ENCODE measurements around the gene TNIP2.

The TNIP2 gene, protein sequence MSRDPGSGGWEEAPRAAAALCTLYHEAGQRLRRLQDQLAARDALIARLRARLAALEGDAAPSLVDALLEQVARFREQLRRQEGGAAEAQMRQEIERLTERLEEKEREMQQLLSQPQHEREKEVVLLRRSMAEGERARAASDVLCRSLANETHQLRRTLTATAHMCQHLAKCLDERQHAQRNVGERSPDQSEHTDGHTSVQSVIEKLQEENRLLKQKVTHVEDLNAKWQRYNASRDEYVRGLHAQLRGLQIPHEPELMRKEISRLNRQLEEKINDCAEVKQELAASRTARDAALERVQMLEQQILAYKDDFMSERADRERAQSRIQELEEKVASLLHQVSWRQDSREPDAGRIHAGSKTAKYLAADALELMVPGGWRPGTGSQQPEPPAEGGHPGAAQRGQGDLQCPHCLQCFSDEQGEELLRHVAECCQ

DNA sequence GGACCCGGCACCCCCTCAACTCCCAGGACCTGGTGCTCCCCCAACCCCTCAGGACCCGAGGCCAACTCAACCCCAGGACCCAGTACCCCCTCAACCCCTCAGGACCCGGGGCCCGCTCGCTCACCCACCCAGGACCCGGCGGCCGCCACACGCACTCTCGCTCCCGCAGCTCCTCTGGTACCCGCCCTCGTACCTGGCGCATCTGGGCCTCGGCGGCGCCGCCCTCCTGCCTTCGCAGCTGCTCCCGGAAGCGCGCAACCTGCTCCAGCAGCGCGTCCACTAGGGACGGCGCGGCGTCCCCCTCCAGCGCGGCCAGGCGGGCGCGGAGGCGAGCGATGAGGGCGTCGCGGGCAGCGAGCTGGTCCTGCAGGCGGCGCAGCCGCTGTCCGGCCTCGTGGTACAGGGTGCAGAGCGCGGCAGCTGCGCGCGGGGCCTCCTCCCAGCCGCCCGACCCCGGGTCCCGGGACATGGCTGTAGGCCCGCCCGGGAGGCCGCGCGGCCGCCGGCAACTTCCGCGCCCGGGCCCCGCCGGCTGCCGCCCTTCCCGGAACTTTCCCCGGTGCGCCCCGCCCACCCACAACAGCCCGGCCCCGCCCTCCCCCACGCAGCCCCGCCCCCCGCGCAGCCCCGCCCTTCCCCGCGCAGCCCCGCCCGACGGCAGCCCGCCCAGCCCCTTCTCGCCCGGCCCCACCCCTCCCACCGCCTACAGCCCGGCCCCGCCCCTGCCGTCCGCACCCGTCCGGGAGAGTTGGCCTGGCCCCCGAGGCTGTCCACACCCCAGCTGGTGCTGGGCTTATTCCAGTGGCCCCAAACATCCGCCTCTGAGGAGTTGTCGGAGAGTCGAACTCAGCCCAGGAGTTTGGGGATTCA is at the start of gene TNIP2:
Gene TNIP2, minus strand, starts transcription at position 516 of the 870 bp plus-strand sequence. Its CDS starts 47 bp downstream, at position 469.
- peak; percentile 81 for DNase-seq (ENCODE audit: low spot score)

DNA sequence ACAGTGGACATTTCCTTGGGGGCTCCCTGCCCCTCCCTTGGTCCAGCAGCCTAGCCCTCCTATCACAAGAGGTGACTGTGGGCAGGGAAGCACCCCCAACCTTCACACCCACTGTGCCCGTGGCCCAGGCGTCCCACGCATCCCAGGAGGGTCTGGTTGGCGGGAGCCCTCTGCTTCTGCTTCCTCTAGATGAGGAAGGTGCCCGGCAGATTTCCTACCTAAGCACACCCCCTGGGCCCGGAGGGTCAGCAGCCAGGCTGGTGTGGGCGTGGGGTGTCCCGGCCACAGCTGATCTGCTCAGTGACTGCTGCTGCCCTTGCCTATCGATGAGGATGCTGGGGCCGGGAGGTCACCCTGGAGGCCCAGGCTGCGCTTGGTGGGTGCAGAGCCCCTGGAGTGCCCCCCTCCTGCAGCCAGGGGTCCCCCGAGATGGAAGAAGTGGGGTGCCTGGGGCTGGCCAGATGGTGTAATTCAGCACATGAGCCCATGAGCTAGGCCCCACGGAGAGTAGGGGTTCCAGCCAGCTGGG is 48.9 kb upstream of the TNIP2 start:
- DNase-seq (ENCODE audit: low spot score), result no peak

DNA sequence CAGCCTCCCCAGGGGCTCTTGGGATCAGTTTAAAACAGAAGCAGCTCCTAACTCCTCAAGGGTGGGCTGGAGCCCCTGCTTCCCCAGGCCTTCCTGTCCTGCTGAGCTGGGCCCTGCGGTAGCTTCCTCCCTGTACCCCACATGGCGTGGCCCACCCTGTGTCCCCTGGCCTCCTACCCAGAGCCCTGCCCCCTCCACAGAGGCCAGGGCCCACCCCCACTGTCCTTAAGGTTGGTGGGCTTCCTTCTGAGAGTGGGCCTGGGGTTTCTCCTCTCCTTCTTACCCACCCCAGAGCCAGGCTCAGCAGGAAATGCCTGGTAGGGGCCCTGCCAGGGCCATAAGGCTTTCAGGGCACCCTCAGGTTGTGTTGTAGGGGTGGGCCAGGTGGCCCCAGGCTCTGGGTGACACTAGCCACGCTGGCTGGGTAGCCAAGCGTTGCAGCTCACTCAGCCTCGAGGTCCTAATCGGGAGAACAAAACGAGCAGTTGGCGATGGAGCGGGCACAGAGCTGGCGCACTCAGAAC is 48.4 kb upstream of the TNIP2 start:
- DNase-seq (ENCODE audit: low spot score), result no peak

DNA sequence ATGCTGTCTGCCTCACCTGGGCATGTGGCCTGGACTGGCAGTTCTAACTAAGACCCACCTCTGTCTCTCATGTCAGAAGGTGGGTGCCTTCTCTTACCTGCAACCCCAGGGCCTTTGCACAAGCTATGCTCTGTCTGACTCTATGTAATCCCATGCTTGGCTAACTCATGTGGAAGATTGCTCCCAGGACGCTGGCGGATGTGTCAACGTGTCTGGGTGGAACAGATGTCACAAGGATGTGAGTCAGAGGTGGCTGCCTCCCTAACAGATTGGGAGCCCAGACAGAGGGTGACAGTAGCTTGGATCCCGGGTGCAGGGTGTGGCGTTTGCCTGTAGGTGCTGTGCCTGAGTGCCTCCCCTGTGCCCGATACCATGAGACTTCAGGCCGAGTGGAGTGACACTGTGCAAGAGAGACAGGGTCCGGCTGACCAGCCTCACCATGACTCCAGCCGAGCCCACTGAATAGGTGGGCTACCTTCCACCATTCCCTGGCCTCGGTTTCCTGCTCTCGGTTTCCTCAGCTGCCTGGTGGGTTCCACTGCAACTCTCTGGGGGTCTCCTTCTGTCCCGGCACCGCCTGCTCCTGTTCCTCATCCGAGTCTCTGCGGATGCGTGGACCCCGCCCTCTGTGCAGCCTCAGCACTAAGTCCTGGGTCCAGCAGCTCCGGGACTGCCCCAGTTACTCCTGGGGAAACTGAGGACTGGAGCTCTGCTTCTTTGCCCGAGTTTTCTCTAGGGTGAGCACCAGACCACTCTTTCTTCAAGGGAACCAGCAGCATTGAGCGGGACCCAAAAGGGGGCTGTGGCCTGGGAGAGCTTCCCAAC is 47.7 kb upstream of the TNIP2 start:
- no peak for DNase-seq (ENCODE audit: low spot score)

DNA sequence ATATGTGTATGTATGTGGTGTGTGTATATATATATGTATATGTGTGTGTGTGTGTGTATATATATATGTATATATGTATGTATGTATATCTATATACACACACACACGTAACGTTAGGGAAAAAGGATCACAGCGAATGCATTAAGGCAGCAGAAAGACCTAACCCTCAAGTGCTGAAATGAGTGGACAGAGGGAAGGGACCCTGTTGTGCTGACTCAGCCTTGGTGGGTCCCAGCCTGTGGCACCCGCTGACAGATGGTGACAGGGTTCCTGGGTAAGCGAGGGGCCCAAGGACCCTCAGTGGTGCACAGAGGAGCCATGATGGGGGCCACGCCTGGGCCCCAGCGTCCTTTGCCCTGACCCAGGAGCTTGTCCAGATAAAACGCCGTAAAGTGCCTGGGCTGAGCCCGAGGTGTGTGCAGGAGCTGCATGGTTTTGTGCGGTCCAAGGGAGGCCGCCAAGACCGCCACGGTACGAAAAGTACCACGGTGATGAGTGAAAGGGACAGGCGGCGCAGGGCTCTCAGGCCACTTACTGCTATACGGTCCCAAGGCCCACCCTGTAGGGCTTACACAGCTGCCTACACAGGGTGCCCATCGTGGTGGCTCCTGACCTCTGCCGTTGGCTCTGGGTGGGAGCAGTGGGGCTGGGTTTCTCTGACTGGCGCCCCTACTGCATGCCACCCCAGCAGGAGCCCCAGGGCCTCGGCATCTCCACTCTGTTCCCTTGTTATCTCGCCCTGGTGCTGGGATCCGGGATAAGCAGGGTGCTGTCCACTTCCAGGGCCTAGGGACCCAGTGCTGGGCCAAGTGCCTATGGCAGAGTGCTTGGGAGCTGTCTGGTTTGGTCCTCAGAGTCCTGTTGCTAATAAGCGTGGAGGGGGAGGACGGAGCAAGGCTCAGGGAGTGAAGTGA is 46.7 kb upstream of the TNIP2 start:
- no peak for DNase-seq (ENCODE audit: low spot score)

DNA sequence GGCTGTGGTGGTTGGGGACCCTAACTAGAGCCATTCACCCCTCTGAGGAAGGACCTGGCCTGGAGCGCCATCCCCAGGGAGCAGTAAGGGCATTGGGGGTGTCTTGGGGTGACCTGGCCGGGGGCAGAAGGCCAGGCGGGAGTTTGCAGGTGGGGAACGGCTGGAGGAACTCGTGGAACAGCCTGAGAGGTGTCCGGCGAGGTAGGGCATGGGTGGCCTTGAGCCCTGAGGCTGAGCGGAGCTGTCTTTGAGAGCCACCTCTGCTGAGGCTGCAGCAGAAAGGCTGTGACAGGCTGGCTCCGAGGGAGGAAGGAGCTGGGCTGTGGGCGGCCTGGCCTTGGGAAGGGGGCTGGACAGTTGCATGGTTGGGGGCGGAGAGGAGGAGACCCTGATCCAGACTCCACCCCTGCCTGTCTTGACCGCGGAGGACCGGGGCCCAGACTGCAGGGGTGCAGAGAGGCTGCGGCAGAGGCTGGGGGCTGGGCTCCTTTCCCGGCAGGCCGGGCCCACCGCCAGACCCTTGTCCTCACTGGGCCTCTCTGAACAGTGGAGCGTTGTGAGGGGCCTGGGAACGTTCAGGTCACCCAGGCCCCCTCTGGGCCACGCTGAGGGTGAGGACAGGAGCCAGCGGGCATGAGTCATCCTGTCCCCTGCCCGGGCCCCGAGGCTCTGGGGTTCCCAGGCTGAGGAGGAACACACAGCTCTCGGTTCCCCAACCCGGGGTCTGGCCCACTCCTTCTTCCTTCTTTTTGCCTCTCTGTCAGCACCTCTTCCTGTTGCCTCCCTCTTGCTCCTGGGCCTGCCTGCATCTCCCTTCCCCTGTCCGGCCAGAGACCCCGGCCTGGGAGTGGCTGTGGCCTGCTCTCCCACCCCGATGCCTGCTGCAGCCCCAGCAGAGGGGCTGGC is 44.8 kb upstream of the TNIP2 start:
- no peak for DNase-seq (ENCODE audit: low spot score)

DNA sequence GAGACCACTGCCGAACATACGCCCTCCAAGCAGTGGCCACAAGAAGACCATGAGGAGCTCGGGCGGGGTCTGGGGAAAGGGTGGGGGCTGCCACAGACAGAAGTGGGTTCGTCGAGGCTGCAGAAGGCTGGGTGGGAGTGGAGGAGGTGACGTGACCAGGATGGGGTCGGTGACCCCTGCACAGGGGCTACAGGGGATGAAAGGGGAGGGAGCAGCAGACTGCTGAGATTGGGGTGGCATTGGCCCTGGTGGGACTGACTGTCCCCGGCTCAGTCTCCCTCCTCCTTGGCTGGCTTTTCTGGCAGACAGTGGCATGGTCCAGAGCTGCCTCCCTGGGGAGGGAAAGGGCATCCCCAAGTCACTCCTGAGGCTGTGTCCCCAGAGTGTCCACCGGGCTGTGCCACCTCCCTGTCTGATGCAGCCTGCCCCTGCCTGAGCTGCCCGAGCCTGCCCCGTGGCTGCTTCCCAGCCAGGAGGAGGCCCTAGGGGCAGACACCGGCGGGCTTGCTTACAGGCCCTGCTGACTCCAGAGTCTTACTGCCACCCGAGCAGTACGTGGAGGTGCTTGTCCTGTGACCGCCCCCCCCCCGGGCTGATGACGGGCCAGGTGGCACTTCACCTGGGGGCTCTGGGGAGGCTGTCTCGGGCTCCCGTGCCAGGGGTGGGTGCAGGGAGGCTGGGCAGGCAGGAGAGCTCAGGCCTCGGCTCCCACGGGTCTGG is 44.0 kb upstream of the TNIP2 start:
- no peak for DNase-seq (ENCODE audit: low spot score)

DNA sequence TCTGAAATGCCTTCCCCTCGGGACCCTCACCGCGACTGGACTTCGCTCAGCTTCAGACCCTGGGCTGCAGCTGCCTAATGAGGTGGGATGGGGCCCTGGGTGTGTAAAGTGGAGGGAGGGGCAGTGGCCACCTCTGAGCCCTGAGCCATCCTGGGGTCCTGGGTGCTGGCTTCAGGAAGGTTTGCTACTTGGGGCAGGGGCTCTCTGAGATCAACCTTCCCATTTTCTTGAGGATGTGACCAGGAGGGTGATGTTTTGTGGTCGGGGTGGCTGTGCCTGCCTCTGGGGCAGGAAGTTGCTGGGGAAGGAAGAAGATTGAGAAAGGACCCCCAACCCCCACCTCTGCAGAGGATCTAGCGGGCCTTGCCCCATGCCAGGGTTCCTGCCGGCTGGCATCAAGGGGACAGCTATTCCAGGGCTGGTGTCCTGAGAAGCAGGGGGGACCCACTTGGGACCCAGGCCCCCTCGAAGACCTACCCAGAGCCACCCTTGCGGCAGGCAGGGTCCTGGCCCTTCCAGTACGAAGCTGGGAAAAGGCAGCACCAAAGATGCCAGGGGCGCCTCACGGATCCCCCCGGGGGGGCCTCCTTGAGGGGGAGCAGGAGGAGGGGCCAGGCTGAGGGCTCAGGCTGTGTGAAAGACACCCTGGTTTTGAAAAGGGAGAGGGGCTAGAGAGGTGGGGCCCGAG is 43.2 kb upstream of the TNIP2 start:
- no peak for DNase-seq (ENCODE audit: low spot score)

DNA sequence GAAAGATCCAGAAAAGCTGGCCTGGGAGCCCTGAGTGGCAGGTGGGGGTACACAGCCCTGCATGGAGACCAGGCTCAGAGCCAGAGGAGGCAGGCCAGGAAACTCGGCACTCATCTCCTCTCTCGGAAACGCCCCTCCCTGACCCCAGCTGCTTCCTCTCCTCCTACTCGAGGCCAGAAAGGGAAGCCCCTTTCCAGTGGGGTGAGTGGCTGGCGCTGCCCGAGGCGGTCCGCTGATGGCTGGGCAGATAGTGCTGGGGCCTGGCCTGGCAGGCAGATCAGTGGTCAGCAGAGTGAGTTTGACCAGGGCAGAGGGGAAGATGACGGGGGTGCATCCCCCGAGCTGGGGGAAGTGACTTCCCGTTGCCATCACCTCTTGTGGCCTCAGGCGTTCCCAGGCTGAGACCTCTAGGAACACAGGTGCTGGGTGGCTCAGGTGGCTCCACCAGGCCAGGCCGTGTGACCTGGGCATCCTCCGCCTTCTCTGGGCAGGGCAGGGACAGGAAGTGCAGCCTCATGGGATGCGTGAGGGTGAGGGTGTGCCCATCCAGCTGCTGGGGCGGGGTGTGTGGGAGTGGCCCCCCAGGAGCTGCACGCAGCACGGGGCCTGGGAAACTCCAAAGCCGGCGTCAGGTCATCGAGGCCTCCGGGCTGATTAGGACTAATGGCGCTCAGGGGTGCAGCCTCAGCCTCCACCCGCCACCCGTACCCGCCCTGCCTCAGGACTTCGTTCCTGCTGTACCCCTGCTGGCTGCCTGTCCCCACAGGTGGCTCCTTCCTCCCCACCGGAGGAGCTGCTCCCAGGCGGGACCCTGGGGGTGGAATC is 42.5 kb upstream of the TNIP2 start:
- peak; percentile 49 for DNase-seq (ENCODE audit: low spot score)

DNA sequence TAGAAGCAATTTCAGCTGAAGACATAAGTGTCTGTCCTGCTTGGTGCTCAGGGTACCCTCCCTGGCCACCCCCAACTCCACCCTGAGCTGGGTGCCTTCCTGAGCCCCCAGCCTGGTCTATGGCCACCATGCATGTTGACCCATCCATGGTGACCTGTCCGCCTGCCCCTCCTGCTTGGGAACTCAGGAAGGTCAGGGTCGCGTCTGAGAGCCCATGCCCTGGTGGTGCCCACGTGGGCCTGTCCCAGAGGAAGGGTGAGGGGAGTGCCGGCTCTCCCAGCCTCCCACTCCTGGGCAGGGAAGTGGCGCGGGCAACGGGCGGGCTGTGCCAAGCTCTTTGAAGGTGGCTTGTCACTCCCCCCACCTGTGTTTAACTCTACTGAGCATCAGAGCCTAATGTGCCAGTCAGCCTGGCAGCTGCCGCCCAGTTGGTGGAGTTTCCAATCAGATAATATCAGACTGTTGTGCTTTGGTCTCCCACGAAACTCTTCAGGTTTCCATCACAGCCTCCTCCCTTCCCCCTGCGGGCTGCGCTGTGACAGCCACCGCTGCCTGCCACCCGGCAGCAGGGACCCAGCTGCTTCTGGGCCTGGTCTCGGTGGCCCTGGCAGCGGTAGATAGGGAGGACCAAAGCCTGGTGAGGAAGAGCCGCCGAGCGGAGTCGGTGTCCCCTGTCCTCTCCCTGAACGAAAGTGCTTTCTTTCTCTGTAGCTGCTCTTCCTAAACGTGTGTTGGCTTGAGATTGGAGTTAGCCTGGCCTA is 41.6 kb upstream of the TNIP2 start:
- peak; percentile 56 for DNase-seq (ENCODE audit: low spot score)

DNA sequence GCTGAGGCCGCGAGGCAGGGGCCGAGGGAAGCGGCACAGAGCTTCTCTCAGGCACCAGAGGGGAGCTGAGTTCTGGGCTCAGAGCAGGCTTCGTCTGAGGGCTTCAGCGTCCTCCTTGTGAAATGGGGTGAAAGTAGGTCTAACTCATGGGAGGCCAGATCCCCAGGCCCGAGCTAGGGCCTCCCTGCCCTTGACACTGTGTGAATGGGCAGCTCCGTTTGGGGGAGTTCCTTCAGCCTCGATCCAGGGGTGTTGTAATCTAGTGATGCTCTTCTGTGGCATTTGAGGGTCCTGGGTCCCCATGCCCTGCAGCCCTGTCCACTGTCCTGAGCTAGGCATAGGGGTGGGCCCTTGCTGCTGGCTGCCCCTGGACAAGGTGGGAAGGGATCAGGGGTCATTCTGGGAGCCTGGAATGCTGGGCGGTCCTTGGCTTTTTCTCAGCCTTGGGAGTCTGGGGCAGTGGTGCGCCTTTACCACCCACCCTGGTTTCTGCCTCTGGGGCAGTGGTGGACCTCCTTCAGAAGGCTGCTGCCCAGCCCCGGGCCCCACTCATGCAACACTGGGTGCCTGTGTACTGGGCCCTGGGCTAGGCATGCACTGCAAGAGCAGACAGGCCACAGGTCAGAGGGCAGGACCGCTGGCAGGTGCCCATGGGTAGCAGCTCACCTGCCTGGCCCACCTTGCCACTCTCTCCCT is 40.9 kb upstream of the TNIP2 start:
- DNase-seq (ENCODE audit: low spot score), result no peak

DNA sequence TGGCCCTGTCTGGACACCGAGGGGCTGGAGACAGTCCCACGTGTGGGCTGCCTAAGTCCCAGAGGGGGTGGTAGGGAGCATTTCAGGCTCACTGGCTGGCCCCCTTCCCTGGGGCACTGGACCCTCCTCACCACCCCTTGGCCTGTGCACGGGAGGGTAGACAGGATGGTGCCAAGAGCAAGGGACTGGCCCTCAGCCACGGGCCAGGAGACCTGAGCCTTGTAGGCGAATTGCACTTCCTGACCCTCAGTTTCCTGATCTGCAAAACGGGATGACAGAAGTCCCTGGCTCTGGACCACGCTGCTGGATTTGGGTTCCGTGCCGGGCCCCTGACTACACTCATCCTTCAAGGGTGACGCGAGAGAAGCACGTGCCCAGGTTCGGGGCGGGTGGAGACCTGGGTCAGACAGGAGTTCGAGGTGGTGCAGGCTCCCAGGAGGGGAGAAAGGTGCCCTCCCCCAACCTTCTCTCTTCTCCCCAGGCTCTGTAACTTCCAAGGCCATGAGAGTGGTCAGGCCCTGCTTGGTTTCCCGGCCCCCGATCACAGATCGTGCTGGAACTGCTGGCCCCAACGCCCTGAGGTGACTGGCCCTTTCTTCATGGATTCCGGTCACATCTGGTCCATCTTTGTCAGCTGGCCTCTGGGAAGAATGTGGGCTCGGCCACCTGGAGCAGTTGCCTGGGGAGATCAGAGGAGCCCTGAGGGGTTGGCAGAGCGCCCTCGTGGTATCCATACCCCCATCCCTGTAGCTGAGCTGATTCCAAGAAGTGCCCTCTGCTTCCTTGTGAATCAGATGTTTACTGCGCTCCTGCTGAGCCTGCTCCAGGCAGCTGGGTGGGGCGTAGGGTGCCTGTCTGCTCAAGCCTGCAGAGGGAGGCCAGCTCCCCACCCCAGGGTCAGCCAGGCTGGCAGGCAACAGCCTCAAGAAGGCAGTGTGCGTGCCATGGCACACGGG is 40.0 kb upstream of the TNIP2 start:
- no peak for DNase-seq (ENCODE audit: low spot score)

DNA sequence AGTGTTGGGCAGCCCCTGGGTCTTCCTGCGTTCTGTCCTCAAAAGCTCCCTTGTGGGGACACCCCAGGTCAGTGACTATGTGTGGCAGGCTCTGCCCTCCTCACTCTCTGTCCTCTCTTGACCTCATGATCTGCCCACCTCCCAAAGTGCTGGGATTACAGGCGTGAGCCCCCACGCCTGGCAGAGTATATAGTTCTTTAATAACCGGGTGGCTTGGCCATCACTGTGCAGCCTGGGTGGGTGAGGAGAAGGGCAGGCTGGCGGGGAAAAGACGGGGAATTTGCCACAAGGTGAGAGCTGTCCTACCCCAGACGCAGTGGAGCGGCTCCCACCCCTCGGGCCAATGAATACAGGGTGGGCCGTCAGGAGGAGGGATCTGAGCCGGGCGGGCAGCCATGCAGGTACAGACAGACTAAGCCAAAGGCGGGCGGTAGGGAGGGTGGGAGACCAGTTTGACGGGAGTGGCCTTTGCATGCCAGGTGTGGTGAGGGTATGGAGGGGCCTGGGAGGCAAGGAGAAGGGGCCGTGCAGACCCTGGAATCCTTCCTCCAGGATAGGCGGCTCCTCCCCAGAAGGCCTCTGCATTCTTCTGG is 39.3 kb upstream of the TNIP2 start:
- DNase-seq (ENCODE audit: low spot score), result no peak

All from activated CD4-positive, alpha-beta T cell treated with anti-CD3 and anti-CD28 coated beads, Interleukin-2, Interleukin-4, amounts not matched to agents 100 ng/mL and 50 ng/mL, durations not matched to agents 16 hours and 8 hours (primary cell).